Muscle layer of duodenum (tissue), 2 donors: ENCODE results near the gene FOXP1.
A peak's percentile ranks its signal among the peaks of the same experiment; 100 is the strongest.

Experiments used
- H3K27ac ChIP-seq: one replicate; pipeline ENCODE4 v1.7.0; 2013; ENCODE audit warnings: mild to moderate bottlenecking, low read length
- H3K27me3 ChIP-seq: one replicate; pipeline ENCODE4 v1.7.0; 2013; ENCODE audit warnings: low read depth, mild to moderate bottlenecking, control low read depth, low read length
- H3K36me3 ChIP-seq, 2 donors: one replicate each; pipeline ENCODE4 v1.7.0; 2013; ENCODE audit warnings: low read length in 2 of 2, control low read depth in 1 of 2, mild to moderate bottlenecking in 1 of 2; ENCODE audit not compliant: insufficient read depth in 2 of 2, control insufficient read depth in 1 of 2
- H3K4me1 ChIP-seq, 2 donors: one replicate each; pipeline ENCODE4 v1.7.0; 2013; ENCODE audit warnings: low read length in 2 of 2, mild to moderate bottlenecking in 2 of 2, control low read depth in 1 of 2, moderate library complexity in 1 of 2; ENCODE audit not compliant: insufficient read depth in 2 of 2, control insufficient read depth in 1 of 2
- H3K4me3 ChIP-seq, 2 donors: one replicate each; pipeline ENCODE4 v1.7.0; 2013; ENCODE audit warnings: low read length in 2 of 2, low read depth in 1 of 2, mild to moderate bottlenecking in 1 of 2
- H3K9me3 ChIP-seq, 2 donors: one replicate each; pipeline ENCODE4 v1.7.0; 2013; ENCODE audit warnings: low read length in 2 of 2, control low read depth in 1 of 2, mild to moderate bottlenecking in 1 of 2; ENCODE audit not compliant: control insufficient read depth in 1 of 2
- donor health status: healthy.

FOXP1 gene

GRCh38 chr3:71372911-71373637 lies 210.5 kb downstream of the FOXP1 start:
- Histone ChIP-seq H3K27ac (no peak overlapping the region), H3K4me1 (peaks cover 0 to 13% of the 10 kb centered on the region in 2 donors), H3K9me3 (no peaks in the 10 kb centered on the region), H3K4me3 (no peak overlapping the region), H3K36me3 (no peaks in the 10 kb centered on the region), H3K27me3 (no peaks in the 10 kb centered on the region)

- Histone ChIP-seq H3K9me3 (no peaks in the 10 kb centered on the region), H3K27ac (no peak overlapping the region), H3K27me3 (no peaks in the 10 kb centered on the region), H3K36me3 (no peaks in the 10 kb centered on the region), H3K4me1 (peaks cover 0 to 14% of the 10 kb centered on the region in 2 donors), H3K4me3 (no peak overlapping the region)
Measured at GRCh38 chr3:71372241-71372768, 211.2 kb downstream of the FOXP1 start.

GRCh38 chr3:71371282-71371681 lies 212.2 kb downstream of the FOXP1 start:
- Histone ChIP-seq H3K36me3 (no peaks in the 10 kb centered on the region), H3K4me1 (peaks cover 0 to 21% of the 10 kb centered on the region in 2 donors), H3K27ac (no peak overlapping the region), H3K4me3 (no peak overlapping the region), H3K27me3 (no peaks in the 10 kb centered on the region), H3K9me3 (no peaks in the 10 kb centered on the region)

GRCh38 chr3:71370467-71370866 lies 213.1 kb downstream of the FOXP1 start:
- H3K27ac ChIP-seq, result no peak overlapping the region
- H3K9me3 ChIP-seq, result no peaks in the 10 kb centered on the region
- H3K4me3 ChIP-seq, result no peak overlapping the region
- H3K36me3 ChIP-seq, result no peaks in the 10 kb centered on the region
- no peaks in the 10 kb centered on the region for H3K27me3 ChIP-seq
- H3K4me1 ChIP-seq, result peaks cover 0 to 21% of the 10 kb centered on the region in 2 donors

GRCh38 chr3:71369701-71370391 lies 213.7 kb downstream of the FOXP1 start:
- Histone ChIP-seq H3K36me3 (no peaks in the 10 kb centered on the region), H3K4me1 (peaks cover 0 to 21% of the 10 kb centered on the region in 2 donors), H3K4me3 (no peak overlapping the region), H3K27ac (no peak overlapping the region), H3K27me3 (no peaks in the 10 kb centered on the region), H3K9me3 (no peaks in the 10 kb centered on the region)

DNA sequence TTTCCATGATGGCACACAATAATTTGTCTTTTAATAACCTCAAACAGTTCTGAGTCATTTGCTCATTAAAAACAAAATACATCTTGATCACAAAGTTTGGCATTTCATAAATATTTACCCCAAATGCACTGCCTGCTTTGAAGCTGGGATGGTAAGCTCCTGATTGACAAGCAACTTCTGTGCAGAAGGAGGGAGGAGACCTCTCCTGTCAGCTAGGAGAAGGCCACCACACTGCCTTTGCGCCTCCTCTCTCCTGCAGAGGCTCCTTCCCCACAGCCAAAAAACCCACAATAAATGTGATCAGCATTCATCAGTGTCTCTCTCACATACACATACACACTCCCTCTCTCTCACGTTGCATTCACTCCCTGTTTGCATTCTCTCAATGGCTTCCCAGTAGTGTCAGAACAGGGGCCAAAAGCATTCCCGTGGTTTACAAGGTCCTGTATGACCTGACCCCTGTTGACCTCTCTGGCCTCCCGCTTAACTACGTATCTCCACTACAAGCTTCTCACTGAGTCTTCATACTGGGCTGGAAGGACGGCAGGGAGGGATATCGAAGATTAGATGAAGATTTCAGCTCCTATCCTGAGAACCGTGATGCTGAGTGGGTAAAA lies 216.4 kb downstream of the FOXP1 start:
- Histone ChIP-seq H3K27ac (no peak overlapping the region), H3K27me3 (no peaks in the 10 kb centered on the region), H3K4me1 (peaks cover 0 to 21% of the 10 kb centered on the region in 2 donors), H3K4me3 (no peak overlapping the region), H3K36me3 (no peaks in the 10 kb centered on the region), H3K9me3 (no peaks in the 10 kb centered on the region)

DNA sequence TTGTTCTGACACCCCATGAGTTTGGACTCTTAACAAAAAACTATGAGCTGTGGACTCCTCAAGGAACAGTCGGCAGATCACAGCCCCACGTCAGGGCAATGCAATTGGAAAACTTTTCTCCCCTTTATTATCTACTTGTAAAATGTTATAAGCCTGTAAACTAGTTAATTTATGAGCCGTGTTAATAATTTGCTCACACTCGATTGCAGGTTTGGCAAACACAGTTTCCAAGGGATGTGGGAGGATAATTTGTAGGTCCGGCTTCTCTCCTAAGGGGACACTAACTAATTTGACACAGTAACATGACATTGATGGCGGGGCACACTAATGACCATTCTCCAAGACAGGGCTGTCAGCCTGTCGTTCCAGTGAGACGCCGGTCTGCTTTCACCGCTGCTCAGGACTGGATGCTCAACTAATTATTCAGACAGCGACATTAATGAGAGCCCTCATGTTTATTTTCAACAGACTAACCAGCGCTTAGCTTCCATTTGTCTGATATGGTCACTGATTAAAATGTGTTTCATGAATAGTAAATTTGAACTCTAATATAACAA lies 222.1 kb downstream of the FOXP1 start:
- H3K4me1 ChIP-seq, result no peaks in the 10 kb centered on the region
- H3K36me3 ChIP-seq, result peaks cover 0 to 12% of the 10 kb centered on the region in 2 donors
- H3K27me3 ChIP-seq, result no peaks in the 10 kb centered on the region
- H3K27ac ChIP-seq, result no peak overlapping the region
- H3K9me3 ChIP-seq, result no peaks in the 10 kb centered on the region
- H3K4me3 ChIP-seq, result peak overlapping the region in 1 of 2 donors; percentile 2

- no peaks in the 10 kb centered on the region for H3K4me1 ChIP-seq
- no peaks in the 10 kb centered on the region for H3K9me3 ChIP-seq
- no peaks in the 10 kb centered on the region for H3K27me3 ChIP-seq
- peaks cover 0 to 12% of the 10 kb centered on the region in 2 donors for H3K36me3 ChIP-seq
- no peak overlapping the region for H3K27ac ChIP-seq
- no peak overlapping the region for H3K4me3 ChIP-seq
Measured at GRCh38 chr3:71360764-71361163, 222.8 kb downstream of the FOXP1 start.

GRCh38 chr3:71360180-71360579 lies 223.3 kb downstream of the FOXP1 start:
- H3K27ac ChIP-seq, result no peak overlapping the region

DNA sequence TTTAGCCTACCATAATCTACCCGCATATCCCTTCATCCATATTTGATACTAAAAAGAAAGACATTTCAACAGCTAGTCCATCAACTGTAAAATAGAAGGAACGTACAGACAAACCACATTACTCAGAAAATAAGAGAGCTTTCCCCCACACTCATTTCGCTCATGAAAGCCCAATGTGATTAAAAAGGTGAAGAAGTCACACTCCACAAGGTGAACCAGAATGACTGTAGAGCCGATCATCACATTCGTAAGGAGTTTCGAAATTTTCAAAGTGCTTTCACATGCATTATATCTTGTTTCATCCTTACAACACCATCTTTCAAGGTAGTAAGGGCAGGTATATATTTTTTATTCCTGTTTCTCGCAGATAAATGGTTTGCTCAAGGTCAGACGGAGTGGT lies 225.3 kb downstream of the FOXP1 start:
- Histone ChIP-seq H3K9me3 (no peaks in the 10 kb centered on the region), H3K27ac (no peak overlapping the region), H3K27me3 (no peaks in the 10 kb centered on the region), H3K4me1 (no peaks in the 10 kb centered on the region), H3K4me3 (no peak overlapping the region), H3K36me3 (peaks cover 0 to 12% of the 10 kb centered on the region in 2 donors)

More at GRCh38 chr3:71360180-71360579, 223.3 kb downstream of the FOXP1 start:
- H3K36me3 ChIP-seq, result peaks cover 0 to 12% of the 10 kb centered on the region in 2 donors
- H3K4me1 ChIP-seq, result no peaks in the 10 kb centered on the region
- H3K27me3 ChIP-seq, result no peaks in the 10 kb centered on the region
- no peak overlapping the region for H3K4me3 ChIP-seq
- H3K9me3 ChIP-seq, result no peaks in the 10 kb centered on the region

GRCh38 chr3:71356265-71356664 lies 227.3 kb downstream of the FOXP1 start:
- no peaks in the 10 kb centered on the region for H3K9me3 ChIP-seq
- H3K4me1 ChIP-seq, result no peaks in the 10 kb centered on the region
- H3K27ac ChIP-seq, result no peak overlapping the region
- H3K36me3 ChIP-seq, result peaks cover 0 to 12% of the 10 kb centered on the region in 2 donors
- no peaks in the 10 kb centered on the region for H3K27me3 ChIP-seq
- no peak overlapping the region for H3K4me3 ChIP-seq
